ENCODE measurements around the gene DNAH17. TPM values are rescaled to one million over a fixed set of nuclear protein-coding genes. Genes with fewer than 3 reads are reported as not detected.

Gene DNAH17
- total and polyA plus RNA-seq, 2 of the 13 experiments (the other 11 are each of a cell fraction or from before 2014, with no cell fraction given) = 0.86 to 1.6 TPM

DNA sequence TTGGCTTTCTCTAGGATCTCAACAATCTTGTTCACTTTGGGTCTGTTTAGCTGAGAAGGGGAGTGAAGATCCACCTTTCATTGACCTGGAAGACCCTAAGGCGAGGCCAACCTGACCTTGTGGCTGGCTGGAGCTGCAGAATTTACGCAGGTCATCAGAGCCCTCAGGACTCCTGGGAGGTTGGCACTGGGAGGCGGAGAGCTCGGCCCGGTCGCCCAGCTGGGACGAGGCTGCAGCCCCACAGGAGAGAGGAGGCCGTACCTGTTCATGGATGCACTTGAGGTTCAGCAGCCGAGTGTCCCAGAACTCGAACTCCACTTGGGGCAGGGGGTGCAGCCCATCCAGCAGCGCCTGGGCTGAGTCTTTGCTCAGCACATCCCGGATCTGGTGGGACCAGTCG, 5.9 kb downstream of the DNAH17 start (continued):
- TF ChIP-seq, protein P1, sequence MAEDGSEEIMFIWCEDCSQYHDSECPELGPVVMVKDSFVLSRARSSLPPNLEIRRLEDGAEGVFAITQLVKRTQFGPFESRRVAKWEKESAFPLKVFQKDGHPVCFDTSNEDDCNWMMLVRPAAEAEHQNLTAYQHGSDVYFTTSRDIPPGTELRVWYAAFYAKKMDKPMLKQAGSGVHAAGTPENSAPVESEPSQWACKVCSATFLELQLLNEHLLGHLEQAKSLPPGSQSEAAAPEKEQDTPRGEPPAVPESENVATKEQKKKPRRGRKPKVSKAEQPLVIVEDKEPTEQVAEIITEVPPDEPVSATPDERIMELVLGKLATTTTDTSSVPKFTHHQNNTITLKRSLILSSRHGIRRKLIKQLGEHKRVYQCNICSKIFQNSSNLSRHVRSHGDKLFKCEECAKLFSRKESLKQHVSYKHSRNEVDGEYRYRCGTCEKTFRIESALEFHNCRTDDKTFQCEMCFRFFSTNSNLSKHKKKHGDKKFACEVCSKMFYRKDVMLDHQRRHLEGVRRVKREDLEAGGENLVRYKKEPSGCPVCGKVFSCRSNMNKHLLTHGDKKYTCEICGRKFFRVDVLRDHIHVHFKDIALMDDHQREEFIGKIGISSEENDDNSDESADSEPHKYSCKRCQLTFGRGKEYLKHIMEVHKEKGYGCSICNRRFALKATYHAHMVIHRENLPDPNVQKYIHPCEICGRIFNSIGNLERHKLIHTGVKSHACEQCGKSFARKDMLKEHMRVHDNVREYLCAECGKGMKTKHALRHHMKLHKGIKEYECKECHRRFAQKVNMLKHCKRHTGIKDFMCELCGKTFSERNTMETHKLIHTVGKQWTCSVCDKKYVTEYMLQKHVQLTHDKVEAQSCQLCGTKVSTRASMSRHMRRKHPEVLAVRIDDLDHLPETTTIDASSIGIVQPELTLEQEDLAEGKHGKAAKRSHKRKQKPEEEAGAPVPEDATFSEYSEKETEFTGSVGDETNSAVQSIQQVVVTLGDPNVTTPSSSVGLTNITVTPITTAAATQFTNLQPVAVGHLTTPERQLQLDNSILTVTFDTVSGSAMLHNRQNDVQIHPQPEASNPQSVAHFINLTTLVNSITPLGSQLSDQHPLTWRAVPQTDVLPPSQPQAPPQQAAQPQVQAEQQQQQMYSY (CRISPR knock-in tag; IDR thresholded peaks at IDR 0.05) = no peak
- no peak for TF ChIP-seq ZNF180 (CRISPR knock-in tag; IDR thresholded peaks at IDR 0.05; ENCODE audit: borderline replicate concordance, low read depth)
- TF ChIP-seq THYN1 (CRISPR knock-in tag; IDR thresholded peaks at IDR 0.05; ENCODE audit: borderline replicate concordance, low read depth) = no peak
- TF ChIP-seq SNAPC2 (CRISPR knock-in tag; IDR thresholded peaks at IDR 0.05) = no peak
- TF ChIP-seq, protein P2, sequence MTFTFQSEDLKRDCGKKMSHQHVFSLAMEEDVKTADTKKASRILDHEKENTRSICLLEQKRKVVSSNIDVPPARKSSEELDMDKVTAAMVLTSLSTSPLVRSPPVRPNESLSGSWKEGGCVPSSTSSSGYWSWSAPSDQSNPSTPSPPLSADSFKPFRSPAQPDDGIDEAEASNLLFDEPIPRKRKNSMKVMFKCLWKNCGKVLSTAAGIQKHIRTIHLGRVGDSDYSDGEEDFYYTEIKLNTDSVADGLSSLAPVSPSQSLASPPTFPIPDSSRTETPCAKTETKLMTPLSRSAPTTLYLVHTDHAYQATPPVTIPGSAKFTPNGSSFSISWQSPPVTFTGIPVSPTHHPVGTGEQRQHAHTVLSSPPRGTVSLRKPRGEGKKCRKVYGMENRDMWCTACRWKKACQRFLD (CRISPR knock-in tag; IDR thresholded peaks at IDR 0.05; ENCODE audit: borderline replicate concordance) = no peak
- TF ChIP-seq ZNF274 (CRISPR knock-in tag; IDR thresholded peaks at IDR 0.05) = no peak
- no peak for TF ChIP-seq SIN3A (IDR thresholded peaks at IDR 0.05; ENCODE audit: borderline replicate concordance, low read depth, low read length)
- no peak for TF ChIP-seq BCL6 (CRISPR knock-in tag; IDR thresholded peaks at IDR 0.05)
- no peak for TF ChIP-seq MEIS1 (CRISPR knock-in tag; IDR thresholded peaks at IDR 0.05; ENCODE audit: borderline replicate concordance)

Data from HepG2 (cell line).